Measurements from ENCODE around the gene CFAP54.

CFAP54 gene

DNA sequence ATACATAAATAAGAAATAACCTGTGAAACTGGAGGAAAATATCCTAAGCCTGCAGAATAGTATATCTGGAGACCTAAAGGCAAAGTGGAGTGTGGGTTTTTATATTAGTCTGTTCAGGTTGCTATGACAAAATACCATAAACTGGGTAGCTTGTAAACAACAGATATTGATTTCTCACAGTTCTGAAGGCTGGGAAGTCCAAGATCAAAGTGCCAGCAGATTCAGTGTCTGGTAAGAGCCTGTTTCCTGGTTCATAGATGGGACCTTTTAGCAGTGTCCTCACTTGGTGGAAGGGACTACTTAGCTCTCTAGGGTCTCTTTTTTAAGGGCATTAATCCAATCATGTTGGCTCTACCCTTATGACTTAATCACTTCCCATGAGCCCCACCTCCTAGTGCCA is 392.2 kb downstream of the CFAP54 start:
- CTCF ChIA-PET = no interaction called here
- no peak overlapping the region for H3K4me3 ChIP-seq (ENCODE audit: low read depth, low read length)
- DNase-seq (ENCODE audit: low read depth, low spot score) = no peak
- POLR2A ChIA-PET = no interaction called here
- TF ChIP-seq, protein P1, sequence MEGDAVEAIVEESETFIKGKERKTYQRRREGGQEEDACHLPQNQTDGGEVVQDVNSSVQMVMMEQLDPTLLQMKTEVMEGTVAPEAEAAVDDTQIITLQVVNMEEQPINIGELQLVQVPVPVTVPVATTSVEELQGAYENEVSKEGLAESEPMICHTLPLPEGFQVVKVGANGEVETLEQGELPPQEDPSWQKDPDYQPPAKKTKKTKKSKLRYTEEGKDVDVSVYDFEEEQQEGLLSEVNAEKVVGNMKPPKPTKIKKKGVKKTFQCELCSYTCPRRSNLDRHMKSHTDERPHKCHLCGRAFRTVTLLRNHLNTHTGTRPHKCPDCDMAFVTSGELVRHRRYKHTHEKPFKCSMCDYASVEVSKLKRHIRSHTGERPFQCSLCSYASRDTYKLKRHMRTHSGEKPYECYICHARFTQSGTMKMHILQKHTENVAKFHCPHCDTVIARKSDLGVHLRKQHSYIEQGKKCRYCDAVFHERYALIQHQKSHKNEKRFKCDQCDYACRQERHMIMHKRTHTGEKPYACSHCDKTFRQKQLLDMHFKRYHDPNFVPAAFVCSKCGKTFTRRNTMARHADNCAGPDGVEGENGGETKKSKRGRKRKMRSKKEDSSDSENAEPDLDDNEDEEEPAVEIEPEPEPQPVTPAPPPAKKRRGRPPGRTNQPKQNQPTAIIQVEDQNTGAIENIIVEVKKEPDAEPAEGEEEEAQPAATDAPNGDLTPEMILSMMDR (IDR thresholded peaks at IDR 0.05; ENCODE audit: insufficient read depth, low read length, missing control alignments) = no peak

DNA sequence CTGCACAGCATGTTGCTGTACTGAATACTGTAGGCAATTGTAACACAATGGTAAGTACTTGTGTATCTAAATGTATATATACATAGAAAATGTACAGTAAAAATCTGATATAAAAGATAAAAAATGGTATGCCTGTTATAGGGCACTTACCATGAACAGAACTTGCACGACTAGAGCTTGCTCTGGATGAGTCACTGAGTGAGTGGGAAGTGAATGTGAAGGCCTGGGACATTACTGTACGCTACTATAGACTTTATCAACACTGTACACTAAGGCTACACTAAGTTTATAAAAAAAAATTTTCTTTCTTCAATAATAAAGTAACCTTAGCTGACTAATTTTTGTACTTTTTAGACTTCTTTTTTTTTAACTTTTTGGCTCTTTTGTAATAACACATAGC is 393.5 kb downstream of the CFAP54 start:
- POLR2A ChIA-PET = no interaction called here
- CTCF ChIA-PET = no interaction called here
- TF ChIP-seq, protein P1 (IDR thresholded peaks at IDR 0.05; ENCODE audit: insufficient read depth, low read length, missing control alignments) = no peak

DNA sequence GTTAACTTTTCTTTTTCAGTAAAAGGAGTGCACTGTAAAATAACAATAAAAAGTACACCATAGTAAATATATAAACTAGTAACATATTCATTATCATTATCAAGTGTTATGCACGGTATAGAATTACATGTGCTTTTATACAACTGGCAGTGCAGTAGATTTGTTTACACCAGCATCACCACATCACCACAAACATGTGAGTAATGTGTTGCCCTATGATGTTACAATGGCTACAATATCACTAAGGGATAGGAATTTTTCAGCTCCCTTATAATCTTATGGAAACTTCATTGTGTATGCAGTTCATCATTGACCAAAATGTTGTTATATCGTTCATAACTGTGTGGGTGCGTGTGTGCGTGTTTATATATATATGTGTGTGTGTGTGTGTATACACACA is 394.2 kb downstream of the CFAP54 start:
- POLR2A ChIA-PET = no interaction called here
- H3K4me3 ChIP-seq (ENCODE audit: low read depth, low read length) = no peak overlapping the region
- CTCF ChIA-PET = no interaction called here
- TF ChIP-seq, protein P1 (IDR thresholded peaks at IDR 0.05; ENCODE audit: insufficient read depth, low read length, missing control alignments) = no peak
- DNase-seq (ENCODE audit: low read depth, low spot score) = no peak

More for the DNA sequence above, 393.5 kb downstream of the CFAP54 start:
- no peak overlapping the region for H3K4me3 ChIP-seq (ENCODE audit: low read depth, low read length)
- DNase-seq (ENCODE audit: low read depth, low spot score) = peak; percentile 59

DNA sequence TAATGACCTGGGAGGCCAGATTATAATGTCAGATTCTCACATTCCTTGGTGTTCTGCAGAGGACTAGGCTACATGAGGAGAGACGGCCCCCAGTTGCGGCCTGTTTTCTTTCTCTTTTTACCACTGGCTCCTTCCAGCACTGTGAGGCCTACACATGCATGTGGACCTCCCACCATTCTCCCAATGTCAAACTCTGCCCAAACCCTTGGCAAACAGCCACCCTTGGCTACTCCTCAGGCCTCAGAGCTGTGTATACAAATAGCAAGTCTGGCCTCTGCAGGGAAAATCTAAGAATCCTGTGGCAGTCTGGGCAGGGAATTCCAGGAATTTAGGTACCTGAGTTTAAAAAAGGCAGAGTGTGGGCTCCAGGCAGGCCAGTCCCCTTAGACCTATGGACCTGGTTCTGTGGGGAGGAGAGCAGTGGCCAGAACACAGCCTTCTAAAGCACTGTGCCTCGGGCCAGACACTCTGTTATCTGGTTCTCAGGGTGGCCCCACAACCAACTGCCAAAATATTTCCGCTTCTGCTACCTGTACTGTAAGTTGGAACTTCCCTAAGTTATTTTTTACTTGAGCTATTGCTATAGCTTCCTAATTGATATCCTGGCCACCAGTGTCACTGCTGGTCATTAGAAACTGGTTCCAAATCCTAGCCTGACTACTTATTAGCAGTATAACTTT is 397.8 kb downstream of the CFAP54 start:
- H3K4me3 ChIP-seq (ENCODE audit: low read depth, low read length) = no peak overlapping the region
- TF ChIP-seq, protein P1 (IDR thresholded peaks at IDR 0.05; ENCODE audit: insufficient read depth, low read length, missing control alignments) = no peak
- ChIA-PET POLR2A (no interaction called here), CTCF (interaction anchor here (1.0 kb wide), 1 partner anchor 8 kb away, joined by 3 read pairs; no protein-coding TSS in a partner anchor)
- DNase-seq (ENCODE audit: low read depth, low spot score) = no peak

DNA sequence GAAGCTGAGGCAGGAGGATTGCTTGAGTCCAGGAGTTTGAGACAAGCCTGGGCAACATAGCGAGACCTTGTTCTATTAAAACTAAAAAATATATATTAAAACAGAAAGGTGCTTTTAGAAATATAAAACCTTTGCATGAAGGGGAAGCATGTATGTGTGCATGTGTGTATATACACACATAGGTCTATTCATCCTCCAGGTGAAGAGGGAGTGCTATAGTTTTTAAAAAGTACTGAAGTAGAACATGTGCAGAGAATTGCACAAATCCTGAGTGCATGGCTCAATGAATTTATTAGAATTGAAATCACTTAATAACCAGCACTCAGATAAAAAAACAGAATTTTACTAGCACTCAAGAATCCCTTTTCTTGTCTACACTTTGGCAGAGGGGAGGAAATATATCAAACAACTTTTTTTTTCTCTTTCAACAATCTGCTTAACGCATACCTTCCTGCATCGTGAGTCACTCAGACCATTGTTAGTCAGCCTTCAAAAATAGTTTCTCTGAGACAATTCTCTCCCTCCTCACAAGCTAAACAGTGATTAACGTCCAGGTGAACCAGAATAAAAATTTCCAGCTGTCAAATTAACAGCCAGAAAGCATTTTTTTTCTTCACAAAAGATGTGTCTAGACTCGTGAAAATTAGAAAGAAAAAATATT is 400.0 kb downstream of the CFAP54 start:
- CTCF ChIA-PET = no interaction called here
- POLR2A ChIA-PET = no interaction called here
- DNase-seq (ENCODE audit: low read depth, low spot score) = no peak
- TF ChIP-seq, protein P1 (IDR thresholded peaks at IDR 0.05; ENCODE audit: insufficient read depth, low read length, missing control alignments) = no peak
- H3K4me3 ChIP-seq (ENCODE audit: low read depth, low read length) = no peak overlapping the region

DNA sequence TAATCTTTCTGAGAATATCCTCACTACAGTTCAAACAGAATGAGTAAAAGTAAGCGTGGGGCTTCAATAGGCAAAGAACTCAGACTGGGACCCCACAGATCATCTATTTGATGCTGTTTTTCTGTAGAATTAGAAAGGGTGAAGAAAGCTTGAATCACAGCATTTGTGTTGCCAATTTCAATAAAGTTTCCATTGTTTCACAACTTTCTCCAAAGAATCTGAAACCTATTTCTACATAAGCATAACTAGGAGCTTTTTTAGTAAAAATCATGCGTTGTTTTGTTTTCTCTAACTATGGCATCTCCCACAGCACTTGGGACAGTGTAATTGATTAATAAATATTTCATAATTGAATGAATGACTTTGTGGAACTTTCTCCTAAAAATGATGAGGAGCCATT is 401.0 kb downstream of the CFAP54 start:
- TF ChIP-seq, protein P1 (IDR thresholded peaks at IDR 0.05; ENCODE audit: insufficient read depth, low read length, missing control alignments) = no peak
- H3K4me3 ChIP-seq (ENCODE audit: low read depth, low read length) = no peak overlapping the region
- DNase-seq (ENCODE audit: low read depth, low spot score) = no peak
- ChIA-PET CTCF (no interaction called here), POLR2A (no interaction called here)
